HuH-7 (cell line): ENCODE data around the gene DTNB.
"Not testable (repeated sequence)": the region's sequence is repeated elsewhere in the genome, so short reads cannot be mapped to it uniquely, and the experiment has no call there.

ENCODE experiments used
- DNase-seq: peaks from one replicate; pipeline ENCODE4 v3.0.0; 2011; ENCODE audit warnings: low spot score

The DTNB gene

DNA sequence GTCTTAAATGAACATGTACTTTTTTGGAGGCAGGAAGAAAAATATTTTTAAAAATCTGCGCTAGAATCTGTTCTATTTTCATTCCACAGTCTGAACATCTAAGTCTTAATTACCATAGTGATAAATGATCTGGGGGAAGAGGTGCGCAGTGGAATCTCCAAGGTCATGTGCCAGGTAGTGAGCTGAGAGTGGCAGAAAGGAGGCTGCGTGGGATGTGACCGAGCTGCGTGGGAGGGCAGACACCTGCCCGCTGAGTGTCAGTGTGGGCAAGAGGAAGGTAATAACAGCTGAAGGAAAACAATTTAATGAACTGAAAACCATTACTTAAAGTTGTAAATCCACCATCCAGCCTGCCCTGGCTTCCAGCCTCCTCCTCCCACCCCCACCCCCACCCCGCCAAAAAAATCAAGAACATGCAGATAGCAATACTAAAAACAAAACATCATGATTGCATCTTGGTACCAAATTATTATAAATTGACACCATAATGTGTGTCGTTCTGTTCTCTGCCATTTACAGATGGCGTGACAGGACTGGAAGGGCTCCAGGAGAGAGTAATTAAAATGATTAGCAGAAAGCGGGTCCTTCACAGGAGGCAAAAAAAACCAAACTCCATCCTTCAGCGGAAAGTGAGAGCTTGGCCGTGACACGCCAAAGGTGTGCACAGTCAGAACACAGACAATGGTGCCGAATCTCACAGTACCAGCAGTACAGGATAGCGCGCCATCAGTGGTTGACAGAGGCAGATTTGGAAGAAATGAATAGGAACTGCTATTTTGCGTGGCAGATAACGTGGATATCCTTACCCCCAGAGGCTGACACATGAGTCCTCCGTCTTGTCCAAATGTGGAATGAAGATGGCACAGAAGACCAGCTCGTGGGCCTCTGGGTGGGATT lies 11.4 kb upstream of the DTNB start:
- no peak for DNase-seq

DNA sequence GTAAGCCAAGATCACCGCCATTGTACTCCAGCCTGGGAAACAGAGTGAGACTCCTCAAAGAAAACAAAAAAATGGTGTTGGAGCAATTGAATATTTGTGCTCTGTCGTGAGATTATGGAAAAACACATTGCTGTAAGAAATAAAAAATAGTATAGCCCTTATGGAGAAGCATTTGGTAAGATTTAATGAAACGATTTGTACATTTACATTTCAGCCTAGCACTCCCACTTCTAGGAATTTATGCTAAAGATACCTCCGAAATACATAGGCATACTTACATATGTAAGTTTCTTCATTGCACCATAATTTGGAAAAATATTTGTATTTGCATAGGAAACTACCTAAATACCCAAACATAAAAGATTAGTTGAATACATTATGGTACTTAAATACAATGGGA lies 8.7 kb upstream of the DTNB start:
- DNase-seq = no peak

DNA sequence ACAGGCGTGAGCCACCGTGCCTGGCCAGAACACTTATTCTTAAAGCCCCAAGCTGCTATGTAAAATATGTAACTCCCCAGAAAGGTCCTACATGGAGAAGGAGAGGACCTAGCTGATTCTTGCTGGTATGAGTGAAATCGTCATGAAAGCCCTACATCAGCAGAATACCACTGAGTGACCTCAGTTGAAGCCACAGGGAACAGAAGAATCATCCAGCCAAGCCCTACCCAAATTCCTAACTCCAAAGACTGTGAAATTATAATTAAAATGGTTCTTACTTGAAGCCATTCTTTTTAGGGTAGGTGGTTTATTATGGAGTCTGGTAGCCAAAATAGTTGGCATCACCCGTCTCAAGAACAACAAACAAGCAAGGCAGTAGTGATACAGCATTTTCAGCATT lies 4.5 kb upstream of the DTNB start:
- DNase-seq = no peak

DNA sequence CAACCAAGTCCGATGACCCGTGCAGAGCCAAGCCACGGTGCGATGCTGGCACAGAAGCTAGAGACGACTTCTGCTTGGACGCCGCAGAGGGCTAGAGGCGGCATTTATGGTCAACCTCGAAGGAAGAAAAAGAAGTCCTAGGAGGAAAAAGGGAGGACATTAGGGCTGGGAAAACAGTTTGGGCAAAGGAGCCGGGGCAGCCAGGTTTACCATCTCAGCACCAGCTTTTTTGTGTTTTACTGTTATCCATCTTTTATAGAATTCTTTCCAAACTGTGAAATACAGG lies 643 bp upstream of the DTNB start:
- no peak for DNase-seq

DNA sequence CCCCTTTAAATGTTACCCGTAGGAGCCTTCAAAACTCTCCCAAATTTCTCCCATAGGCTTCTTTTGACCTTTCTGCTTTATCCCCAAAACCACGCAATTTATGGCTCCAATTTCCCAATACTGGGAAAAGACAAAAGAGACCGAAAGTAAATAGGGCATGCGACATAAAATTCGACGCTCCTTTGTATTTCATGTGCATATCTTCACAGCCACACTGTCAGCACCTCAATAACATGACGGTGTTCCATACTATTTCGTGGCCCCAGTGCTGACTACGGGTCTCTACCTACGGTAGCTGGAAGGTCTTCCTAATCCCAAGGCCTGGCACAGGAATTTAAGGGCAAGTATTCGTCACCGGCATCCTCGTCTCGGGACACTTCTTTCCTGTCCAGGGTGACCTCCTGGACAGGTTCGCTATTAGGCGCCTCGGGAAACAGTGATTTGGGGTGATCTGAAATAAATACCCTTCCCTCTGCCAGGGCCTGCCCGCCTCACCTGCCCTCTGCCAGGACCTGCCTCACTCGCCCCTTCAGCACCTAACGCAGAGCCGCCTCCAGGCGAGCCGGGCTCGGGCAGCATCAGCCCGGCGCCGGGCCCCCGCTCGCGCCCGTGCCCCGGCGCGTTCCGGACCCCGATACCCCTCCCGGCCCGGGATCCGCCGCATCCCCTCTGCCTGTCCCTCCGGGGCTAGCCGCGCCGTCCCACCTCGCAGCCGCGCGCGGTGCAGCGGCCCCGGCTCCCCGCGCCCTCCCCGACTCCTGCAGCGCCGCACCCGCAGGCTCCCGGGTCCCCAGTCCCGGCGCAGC lies 680 bp downstream of the DTNB start:
- DNase-seq = peak; percentile 46

DNA sequence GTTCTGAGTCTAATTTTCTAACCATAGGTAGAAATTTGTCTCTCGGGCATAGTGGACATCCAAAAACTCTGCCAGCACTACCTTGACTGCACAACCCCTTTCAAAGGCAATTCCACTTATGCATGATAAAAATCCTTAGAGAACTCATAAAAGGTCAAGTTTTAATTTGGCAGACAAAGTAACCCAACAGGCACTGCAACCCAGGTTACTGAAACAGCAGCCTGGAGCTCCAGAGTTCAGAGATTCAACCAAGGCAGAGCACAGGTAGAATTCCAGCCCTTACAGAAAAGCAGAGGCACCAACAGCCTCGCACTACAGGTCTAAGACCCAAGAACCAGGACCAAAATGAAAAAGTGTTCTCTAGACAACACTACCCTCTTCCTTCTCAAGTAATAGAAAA lies 1.8 kb downstream of the DTNB start:
- DNase-seq = no peak

DNA sequence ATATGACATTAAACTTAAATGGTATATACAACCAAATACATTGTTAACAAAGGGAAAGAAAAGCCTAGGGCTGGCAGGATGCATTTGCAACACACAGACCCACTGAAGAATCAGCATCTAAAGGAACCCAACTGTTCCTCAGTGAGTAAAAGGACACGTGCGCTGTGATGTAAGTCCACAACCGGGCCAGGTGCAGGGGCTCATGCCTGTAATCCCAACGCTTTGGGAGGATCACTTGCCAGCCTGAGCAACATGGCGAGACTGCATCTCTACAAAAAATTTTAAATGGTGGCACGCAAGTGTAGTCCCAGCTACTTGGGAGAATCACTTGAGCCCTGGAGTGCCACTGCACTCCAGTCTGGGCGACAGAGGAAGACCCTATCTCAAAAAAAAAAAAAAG lies 3.9 kb downstream of the DTNB start:
- no peak for DNase-seq

DNA sequence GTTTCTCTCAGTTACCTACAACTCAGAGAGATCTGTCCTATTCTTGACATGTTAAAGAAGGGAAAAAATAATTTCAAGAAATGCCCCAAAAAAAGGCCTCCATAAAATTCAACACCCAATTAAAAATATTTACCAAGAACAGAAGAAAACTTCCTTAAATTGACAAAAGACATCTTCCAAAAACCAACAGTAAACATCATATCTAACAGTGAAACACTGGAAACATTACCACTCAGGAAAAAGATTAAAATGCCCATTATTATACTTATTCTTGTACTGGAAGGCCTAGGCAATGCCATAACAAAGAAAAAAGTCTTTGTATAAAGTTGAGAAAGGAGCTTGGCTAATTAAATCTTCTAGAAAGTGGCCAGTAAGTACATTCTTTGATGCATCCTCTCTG lies 7.2 kb downstream of the DTNB start:
- DNase-seq = no peak

DNA sequence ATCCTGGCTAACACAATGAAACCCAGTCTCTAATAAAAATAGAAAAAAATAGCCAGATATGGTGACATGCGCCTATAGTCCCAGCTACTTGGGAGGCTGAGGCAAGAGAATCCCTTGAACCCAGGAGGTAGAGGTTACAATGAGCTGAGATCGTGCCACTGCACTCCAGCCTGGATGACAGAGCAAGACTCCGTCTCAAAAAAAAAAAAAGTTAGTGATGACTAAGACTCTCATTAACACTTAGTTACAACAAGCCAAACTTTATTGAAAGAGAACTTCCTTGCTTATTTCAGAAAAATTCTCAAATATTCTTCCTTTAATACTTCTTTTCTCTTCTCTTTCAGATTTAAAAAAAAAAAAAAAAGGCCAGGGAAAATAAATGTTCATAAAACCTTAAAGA lies 7.9 kb downstream of the DTNB start:
- DNase-seq = not testable (repeated sequence)

DNA sequence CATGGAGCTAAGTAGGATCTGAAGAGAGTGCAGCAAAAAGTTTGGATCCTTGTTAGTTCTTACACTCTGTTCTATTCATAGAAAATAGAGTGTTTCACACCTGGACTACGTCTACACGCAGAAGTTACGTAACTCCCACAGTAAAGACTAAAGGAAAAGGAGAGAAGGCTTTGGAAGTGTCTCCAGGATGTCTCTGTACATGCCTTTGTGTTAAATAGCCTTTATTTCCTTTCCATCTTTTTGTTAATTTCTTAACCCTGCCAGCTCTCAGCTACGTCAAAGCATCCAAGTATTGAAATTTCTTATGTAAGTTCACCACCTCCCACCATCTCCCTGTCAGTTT lies 8.4 kb downstream of the DTNB start:
- DNase-seq = no peak

DNA sequence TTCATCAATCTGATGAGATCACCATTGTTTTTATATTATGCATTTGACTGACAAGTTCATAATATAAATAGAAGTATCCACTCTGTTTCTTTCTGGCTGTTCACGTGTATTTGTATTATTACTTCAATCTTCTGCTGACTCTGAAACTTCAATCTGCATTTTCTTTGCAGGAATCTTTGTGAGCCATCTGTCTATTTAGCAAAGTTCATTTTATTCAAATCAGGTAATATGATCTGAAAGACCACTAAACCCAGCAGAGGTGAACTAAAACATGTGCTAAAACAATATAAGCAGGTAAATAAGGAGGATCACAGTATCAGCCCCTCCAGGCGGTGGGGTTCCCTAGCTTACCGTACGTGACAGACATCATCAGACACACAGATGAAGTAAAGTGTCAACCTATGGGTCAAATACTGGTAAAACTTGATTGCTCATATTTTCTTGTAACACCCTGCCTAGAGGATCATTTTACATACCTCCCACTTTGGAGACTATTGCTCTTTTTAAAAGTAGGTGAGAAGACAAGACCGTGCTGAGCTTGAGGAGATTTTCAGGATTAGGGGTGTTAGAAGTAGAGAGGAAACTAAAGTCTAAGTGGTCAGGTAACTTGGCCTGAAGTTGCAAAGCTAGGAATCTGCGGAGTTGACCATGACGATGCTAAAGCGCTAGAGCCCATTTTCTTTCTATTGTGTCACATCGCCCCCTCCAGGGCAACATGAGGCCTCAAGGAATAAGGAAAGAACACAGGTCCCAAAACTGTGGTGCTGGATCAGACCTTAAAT lies 9.0 kb downstream of the DTNB start:
- DNase-seq = peak; percentile 59

DNA sequence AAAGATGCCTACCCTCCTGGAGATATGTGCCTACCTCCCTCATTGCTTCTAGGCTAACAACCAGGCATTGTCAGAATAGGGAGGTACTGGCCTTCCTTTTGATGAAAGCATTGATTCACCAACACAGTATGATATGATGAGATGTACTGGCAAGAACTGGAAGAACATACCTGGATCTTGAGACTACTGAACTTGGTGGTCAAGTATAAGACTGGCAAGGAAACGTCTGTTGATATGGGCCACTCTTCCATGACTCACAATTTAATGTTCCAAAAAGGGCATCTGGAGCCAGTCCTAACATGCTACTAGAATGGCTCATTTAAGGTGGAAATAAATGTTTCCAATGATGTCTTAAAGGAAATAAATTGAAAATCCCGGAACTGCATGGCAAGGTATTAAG lies 18.1 kb downstream of the DTNB start:
- no peak for DNase-seq

DNA sequence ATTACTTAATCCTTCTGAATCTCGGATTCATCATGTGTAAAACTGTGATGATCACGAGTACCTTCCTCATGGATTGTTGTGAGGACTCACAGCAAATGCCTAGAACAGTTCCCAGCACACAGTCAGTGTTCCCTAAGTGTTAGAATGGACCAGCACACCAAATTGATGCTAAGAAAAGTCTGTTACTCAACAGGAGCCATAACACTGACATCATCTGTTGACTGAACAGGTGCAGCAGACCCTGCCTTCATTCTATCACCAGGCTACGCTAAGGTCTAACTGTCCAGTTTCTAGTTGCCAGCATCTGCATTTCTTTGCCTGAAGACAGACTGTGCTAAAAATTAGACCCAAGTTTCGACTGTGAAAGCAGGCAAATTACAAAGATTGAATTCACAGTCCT lies 18.6 kb downstream of the DTNB start:
- no peak for DNase-seq

DNA sequence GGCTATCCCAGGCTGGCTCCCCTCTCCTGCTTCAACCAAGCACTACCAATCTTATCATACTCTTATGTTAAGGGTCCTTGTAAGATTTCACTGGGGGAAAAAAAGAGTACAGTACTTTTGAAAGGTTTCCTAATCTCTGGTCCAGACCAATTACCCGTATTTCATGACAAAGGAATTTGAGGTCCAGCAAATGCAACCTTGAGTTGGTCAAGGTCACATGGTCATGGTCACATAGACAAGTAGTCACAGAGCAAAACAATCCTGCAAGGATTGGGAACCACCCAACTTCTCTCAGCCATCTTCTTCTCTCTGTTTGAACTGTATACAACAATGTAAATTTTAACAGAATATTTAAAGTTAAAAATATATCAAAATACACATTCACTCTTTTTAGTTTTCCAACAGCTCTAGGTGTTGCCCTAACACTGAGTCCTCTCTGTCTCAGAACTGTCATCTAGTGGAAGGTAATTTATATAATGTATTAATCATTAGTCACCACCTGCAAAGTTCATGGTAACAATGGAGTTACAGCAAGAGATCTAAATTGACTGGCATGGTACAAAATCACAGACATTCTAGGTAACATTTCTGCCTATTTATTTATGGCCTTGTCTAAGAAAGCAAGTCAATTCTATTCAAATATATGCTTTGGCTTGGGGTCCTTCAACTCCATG lies 21.5 kb downstream of the DTNB start:
- no peak for DNase-seq

DNA sequence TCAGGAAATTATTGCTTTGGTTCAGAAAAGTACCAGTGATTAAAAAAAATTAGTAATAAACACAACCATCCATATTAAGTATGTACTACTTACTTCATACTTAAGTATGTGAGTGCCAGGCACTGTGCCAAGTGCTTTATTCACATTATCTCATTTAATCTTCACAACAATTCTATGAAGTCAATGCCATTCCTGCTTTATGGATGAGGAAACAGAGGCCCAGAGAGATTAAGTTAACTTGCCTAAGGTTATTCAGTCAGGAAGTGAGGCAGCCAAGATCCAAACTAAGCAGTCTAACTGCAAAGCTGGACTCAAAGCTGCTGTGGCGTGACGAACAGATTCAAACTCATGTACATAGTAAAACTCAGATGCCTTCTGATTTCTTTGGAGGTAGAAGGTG lies 22.3 kb downstream of the DTNB start:
- no peak for DNase-seq

DNA sequence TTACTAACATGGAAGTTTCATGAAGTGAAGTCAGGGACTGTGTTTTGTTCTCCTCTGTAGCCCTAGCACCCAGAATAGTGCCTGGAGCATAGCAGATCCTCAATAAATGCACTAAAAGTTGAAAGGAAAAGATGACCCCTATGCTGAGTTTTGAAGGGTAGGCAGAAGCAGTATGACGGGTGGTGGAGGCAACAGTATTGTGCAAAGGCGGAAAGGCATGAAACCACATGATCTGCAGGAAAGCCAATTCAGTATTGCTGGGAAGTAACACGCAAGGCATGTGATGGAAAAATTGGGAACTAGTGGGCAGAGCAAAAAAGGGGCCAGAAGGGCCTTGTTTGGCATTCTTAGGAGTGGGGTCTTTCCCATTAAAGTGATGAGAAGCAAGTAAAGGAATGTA lies 23.1 kb downstream of the DTNB start:
- no peak for DNase-seq

DNA sequence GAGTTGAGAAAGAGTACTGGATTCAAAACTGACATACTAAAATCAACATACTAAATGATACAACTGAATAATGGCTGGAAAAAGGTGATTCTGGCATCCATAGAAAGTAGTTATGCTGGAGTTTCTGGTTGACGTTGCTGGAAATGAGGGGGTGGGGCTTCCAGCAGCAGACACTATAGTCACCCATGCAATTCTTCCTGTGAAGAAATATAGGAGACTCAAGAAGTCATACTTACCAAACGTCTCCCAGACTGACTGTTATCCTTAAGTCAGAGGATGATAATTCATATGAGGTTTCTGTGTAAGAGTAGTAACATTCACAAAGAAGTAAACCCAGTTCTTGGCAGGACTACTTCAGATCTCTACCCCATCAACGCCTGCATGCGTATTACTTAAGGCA lies 23.6 kb downstream of the DTNB start:
- DNase-seq = no peak

DNA sequence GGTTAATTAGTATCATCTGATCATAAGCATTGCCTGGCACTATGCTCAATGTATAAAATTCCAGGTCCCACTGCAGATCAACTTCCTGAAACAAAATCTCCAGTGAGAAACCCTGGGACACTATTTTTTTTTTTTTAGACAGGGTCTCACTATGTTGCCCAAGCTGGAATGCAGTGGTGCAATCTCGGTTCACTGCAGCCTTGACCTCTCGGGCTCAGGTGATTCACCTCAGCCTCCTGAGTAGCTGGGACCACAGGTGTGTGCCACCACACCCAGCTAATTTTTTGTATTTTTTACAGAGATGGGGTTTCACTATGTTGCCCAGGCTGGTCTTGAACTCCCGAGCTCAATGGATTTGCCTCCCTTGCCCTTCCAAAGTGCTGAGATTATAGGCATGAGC lies 31.1 kb downstream of the DTNB start:
- no peak for DNase-seq

DNA sequence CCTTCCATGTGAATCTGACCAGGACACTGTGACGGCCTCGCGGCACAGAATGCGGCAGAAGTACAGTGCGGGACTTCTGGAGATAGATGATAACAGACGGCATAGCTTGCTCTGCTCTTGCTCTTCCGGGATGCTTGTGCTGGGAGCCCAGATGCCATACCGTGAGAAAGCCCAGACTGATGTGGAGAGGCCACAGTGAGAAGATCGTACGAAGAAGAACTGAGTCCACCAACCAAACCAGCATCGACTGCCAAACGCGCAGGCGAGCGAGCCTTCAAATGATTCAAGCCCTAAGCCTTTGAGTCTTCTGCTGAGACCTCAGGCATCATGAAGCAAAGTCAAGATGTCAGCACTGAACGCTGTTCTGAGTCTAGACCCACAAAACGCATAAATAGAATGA lies 33.7 kb downstream of the DTNB start:
- no peak for DNase-seq

DNA sequence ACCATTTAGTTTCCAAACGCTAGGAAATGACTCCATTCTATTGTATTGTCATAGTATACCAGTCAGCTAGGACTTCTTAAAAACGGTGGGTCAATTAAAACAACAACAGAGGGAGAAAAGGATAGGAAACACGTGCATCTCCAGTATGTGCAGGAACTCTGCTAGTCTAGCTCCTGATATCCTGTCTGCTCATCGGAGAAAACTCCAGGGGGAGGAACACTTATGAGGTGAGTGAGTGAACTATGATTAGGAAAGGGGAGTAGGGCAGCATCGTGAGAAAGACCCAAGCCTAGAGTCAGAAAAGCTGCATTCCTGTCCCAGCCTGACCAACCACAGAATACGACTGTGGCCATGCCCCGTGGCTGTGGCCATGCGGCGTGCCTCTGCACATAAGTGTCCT lies 34.2 kb downstream of the DTNB start:
- DNase-seq = no peak

DNA sequence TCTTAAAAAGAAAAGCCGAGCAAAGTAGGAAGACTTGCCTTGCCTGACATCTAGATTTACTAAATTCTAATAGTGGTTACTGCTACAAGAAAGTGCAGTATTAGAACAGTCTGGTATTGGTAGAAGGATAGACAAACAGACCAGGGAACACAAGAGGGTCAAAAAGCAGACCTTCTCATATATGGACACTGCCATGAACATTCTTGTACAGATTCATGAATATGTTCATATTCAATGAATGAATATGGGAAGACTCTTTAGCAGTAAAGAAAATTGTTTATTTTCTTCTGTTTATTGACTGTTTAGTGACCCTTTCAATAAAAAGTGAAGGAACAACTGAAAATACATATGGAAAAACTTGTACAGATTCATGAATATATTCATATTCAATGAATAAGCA lies 37.6 kb downstream of the DTNB start:
- no peak for DNase-seq

DNA sequence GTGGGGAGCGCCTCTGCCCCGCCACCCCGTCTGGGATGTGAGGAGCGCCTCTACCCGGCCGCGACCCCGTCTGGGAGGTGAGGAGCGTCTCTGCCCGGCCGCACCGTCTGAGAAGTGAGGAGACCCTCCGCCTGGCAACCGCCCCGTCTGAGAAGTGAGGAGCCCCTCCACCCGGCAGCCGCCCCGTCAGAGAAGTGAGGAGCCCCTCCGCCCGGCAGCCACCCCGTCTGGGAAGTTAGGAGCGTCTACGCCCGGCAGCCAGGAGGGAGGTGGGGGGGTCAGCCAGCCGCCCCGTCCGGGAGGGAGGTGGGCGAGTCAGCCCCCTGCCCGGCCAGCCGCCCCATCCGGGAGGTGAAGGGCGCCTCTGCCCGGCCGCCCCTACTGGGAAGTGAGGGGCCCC lies 39.6 kb downstream of the DTNB start:
- DNase-seq = not testable (repeated sequence)

DNA sequence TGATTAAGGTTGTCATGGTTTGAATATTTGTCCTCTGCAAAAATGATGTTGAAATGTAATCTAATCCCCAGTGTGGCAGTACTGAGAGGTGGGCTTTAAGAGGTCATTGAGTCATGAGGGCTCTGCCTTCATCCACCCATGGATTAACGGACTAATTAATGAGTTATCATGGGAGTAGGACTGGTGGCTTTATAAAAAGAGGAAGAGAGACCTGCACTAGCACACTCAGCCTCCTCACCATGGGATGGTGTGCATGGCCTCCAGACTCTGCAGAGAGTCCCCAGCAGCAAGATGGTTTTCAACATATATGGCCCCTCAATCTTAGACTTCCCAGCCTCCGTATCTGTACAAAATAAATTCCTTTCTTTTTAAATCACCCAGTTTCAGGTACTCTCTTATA lies 41.0 kb downstream of the DTNB start:
- no peak for DNase-seq
